Iris pigment epithelial cell (primary cell): ENCODE results near the gene FGF22.
A peak's percentile ranks its signal among the peaks of the same experiment; 100 is the strongest.
"Not testable (repeated sequence)": the region's sequence is repeated elsewhere in the genome, so short reads cannot be mapped to it uniquely, and the experiment has no call there.

ENCODE experiments used
- DNase-seq: peaks from one replicate; pipeline ENCODE4 v3.0.0-alpha.2; 2011; ENCODE audit warnings: low read depth

Gene FGF22

DNA sequence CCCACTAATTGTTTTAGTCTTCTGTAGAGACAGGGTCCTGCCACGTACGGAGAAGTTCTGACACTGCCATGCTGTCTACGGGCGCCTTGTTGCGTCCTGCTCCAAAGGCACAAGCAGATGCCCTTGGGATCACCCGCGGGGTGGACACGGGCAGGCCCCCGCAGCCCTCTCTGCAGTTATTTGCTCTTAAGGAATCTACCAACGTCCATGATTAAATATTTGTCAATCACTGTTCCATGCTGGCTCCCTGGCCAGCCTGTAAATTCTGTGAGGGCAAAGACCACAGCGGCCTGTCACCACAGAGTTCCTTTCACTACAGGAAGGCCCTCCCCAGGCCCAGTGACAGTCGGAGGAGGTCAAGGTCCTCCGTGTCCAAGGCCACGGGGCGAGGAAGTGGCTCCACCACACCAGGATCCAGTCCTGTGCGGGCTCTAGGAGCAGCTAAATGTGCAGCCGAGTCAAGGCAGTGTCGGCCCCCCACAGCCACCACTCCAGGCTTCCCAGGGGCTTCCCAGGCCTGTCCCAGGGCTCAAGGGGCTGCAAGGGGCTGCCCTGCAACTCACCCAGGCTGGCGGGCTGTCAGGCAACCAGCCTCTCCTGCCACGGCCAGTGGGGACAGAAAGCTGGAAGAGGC lies 21.2 kb downstream of the FGF22 start:
- DNase-seq: no peak

- no peak for DNase-seq
These were observed 21.9 kb downstream of the FGF22 start for GRCh38 chr19:661427-662196.

GRCh38 chr19:662207-662961 lies 22.7 kb downstream of the FGF22 start:
- DNase-seq: peak; percentile 35

DNA sequence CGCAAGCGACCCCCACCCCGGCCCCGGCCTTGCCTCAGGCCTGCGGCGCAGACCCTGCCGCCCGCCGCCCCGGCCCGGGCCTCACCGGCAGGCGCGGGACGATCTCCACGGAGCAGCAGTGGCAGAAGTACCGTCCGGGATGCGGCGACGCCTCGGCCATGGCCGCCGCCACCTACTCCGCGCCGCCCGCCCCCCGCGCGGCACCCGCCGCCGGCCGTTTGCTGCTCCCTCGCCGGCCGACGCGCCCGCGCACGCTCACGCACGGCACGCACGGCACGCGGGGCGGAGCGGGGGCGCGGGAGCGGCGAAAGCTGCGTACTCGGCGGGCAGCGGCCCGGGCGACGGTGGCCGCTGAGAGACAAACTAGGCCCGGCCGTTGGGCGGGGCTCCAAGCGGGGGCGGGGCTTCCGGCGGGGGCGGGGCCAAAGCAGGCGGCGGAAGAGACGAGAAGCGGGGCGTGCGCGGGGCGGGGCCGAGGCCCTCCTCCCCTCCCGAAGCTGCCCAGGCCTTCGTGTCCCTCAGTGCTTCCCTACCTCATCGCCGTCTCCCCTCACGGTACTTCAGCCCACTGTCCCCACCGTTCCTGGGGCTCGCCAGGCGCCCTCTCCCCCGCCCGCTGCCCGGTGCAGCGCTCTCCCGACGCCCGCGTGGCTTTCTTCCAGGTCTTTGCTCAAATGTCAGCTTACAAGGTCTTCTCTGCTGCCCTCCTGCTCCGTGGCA lies 23.4 kb downstream of the FGF22 start, which contains the start of gene RNF126:
Gene RNF126 (minus strand): TSS at position 253 of the 720 bp plus-strand sequence. CDS start 93 bp downstream, at position 160.
- peak; percentile 87 for DNase-seq

DNA sequence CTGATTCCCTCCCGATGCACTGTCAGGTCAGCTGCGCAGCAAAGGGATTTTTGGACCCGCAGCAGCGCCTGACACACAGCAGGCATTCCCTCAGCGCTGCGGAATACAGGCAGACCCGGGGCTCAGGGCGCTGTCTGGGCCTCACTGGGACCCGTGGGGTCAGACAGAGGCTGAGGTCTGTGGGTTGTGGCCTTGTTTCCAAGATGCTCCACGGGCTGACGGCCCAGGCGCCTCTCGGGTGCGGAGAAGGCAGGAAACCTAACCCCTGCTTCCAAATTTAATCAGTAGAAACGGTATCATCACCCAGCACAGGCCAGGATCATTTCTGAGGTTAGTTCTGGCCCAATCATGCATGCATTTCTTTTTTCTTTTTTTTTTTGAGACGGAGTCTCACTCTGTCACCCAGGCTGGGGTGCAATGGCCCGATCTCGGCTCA lies 24.0 kb downstream of the FGF22 start:
- DNase-seq: no peak

DNA sequence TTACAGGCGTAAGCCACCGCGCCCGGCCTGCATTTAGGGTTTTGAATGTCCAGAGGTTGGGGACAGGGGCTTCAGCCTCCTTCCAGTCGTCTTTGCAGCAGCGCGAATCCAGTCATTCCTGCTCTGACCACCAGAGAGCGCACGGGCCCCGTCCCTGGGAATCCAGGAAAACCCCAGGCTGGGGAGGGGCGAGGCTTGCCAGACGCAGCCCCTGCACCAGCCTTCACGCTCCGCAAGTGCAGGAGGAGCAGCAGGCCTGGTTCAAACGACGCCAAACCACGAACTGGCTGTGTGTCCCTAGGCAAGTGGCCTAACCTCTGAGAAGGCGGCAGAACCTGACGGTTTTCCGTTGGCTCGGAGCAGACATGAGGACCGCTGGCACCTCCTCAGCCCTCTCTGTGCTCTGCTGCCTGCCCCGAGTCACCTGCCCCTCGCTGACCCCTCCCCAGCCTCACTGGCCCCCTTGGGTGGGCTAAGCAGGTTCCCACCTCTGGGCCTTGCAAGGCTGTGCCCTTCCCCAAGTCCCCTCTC lies 25.3 kb downstream of the FGF22 start:
- DNase-seq: peak; percentile 57

GRCh38 chr19:666985-667573 lies 27.4 kb downstream of the FGF22 start:
- not testable (repeated sequence) for DNase-seq

DNA sequence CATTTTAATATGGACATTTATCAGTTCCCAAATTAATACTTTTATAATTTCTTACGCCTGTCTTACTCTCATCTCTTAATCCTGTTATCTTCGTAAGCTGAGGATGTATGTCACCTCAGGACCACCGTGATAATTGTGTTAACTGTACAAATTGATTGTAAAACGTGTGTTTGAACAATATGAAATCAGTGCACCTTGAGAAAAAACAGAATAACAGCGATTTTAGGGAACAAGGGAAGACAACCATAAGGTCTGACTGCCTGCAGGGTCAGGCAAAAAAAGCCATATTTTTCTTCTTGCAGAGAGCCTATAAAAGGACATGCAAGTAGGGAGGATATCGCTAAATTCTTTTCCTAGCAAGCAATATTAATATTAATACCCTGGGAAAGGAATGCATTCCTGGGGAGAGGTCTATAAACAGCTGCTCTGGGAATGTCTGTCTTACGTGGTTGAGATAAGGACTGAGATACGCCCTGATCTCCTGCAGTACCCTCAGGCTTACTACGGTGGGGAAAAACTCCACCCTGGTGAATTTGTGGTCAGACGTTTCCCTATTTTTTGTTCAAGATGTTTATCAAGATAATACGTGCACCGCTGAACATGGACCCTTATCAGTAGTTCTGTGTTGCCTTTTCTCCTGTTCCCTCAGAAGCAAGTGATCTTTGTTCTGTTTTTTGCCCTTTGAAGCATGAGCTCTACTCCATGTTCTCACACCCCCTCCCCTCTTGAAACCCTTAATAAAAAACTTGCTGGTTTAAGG lies 29.2 kb downstream of the FGF22 start:
- DNase-seq: peak; percentile 35

GRCh38 chr19:670609-671075 lies 31.0 kb downstream of the FGF22 start:
- no peak for DNase-seq

DNA sequence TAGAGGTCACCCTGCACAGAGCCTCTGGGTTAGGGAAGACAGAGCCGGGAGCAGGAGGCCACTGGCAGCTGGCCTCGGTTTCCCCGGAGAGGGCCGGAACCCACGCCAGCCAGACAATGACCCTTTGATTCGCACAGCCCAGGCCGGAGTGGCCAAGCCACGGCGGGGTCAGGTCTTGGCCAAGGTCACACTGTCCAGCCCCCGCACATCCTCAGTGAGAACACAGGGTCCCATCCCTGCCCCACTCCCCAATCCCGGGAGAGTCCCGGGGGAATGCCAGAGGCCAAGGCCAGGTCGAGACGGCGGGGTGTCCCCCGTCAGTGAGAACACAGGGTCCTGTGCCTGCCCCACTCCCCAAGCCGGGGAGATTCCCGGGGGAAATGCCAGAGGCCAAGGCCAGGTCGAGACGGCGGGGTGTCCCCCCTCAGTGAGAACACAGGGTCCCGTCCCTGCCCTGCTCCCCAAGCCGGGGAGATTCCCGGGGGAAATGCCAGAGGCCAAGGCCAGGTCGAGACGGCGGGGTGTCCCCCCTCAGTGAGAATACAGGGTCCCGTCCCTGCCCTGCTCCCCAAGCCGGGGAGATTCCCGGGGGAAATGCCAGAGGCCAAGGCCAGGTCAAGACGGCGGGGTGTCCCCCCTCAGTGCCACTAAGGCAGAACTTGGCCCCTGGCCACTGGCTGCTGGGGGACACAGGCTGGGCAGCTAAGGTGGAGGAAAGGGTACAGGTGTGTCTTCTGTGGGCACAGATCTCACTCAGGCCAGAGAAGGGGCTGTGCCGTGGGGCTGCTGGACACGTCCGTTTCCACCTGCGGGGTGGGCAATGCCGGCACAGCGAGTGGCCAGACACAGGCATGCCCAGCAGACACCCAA lies 34.8 kb downstream of the FGF22 start:
- no peak for DNase-seq

- DNase-seq: no peak
These were observed 36.3 kb downstream of the FGF22 start for GRCh38 chr19:676007-676338.

GRCh38 chr19:676339-677105 lies 36.8 kb downstream of the FGF22 start, which contains the start of gene FSTL3:
Gene FSTL3 (plus strand): TSS chr19:676392. CDS start chr19:676424, 32 bp downstream.
- DNase-seq: peak; percentile 24

DNA sequence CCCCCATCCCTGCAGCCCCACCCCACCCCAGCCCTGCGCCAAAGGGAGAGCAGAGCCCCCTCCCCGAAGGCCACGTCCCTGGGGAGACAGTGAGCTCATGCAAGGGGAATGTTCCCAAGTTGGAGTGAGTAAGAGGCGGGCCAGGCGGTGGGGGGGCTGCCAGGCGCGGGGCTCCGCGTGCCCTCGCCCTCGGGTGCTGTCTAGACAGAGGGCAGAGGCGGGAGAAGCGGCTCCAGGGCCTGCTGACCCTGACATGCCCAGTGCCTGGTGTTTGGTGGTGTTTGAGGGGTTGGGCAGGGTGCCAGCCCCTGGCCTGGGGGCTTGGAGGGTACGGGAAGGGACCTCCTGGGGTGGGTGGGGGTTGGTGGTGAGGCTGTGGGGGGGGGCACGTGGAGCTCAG lies 37.5 kb downstream of the FGF22 start:
- DNase-seq: peak; percentile 88

DNA sequence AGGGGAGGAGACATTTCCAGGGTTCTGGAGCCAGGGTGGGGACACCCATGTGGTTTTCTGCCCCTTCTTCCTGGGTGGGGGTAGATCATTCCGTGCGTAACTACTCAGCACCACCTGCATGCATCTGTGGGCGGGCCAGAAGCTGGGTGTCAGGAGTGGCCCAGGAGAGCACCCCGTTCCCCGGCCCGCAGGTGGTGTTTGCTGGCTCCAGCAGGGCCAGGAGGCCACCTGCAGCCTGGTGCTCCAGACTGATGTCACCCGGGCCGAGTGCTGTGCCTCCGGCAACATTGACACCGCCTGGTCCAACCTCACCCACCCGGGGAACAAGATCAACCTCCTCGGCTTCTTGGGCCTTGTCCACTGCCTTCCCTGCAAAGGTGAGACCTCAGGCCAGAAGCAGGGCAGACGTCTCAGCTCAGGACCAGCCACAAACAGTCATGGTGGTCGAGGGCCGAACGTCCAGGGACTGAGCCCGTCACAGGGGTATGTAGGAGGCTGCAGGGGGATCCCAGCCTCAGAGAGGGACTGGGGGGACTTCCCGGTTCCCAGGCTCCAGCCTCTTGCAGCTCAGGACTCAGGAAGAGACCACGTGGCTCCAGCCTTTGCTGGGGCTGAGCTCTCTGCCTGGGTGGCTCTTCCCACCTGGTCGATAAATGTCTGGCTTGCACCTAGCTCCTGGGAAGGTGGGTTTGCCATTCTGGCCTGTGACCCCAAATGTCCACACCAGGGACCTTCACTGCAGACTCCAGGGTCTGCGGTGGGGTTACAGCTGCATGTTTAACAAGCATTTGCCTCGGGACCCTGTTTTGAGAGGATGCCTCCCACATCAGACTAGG lies 38.1 kb downstream of the FGF22 start:
- peak; percentile 46 for DNase-seq

- no peak for DNase-seq
These were observed 39.2 kb downstream of the FGF22 start for GRCh38 chr19:678791-679388.

DNA sequence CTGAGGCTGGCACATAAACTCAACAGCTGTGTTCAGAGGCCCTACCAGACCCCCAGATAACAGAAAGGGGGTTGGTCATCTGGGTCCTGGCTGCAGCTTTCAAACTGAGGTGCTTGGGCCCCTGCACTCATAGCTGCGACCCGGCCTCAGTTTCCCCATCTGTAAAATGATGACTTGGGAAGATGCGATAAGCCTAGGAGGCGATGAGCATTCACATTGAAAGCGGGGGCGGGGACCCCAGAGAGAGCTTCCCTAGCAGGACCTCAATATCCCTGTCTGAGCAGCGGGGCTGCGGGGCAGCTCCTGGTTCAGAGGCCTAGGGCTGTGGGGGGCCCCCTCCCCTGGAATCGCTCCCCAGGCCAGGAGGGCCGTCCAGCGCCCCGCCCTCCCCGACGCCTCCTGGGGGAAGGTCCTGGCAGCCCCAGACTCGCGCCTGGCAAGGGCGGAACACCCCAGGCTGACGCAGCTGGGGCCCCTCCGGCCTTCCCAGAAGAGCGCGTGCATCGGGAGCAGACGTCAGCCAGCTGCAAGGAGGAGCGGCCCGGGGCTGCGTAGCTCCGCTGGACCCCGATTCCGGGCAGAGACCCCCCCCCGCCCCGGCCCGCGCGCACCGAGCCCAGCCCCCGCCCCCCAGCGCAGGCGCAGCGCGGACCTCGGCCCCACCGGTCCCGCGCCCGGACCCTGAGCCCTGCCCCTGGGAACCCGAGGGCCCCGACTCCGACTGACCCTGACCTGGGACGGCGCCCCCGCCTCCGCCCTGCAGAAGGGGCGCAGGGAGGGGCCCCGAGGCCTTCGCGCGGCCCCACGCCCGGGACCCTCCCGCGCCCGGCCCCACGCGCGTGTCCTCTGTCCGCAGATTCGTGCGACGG lies 40.0 kb downstream of the FGF22 start:
- DNase-seq: peak; percentile 84
